Gastrocnemius medialis (tissue), 4 donors: ENCODE data around the gene PYROXD2.

ENCODE experiments used
- CTCF ChIP-seq, 5 experiments: fragments of 450-650 bp in 3 of 5; fragments of 200-600 bp in 2 of 5; sonication (generic) in 2 of 5; IDR thresholded peaks in 4 of 5; conservative IDR thresholded peaks in 1 of 5; 1 replicate in 4 of 5; 2 replicates in 1 of 5; pipeline ENCODE4 v1.5.1; 2016 to 2019; ENCODE audit warnings: antibody characterized with exemption in 5 of 5, mild to moderate bottlenecking in 3 of 5, moderate library complexity in 3 of 5
- POLR2A ChIP-seq, 2 donors: fragments of 450-650 bp; IDR thresholded peaks; one replicate each; pipeline ENCODE4 v1.6.1; 2017; ENCODE audit warnings: antibody characterized with exemption in 2 of 2, mild to moderate bottlenecking in 2 of 2, moderate library complexity in 2 of 2

- TF ChIP-seq CTCF (IDR thresholded peaks at IDR 0.05 in 4 of 5, conservative IDR thresholded peaks at IDR 0.05 in 1 of 5) = no peak
- TF ChIP-seq POLR2A (IDR thresholded peaks at IDR 0.05) = no peak
Observed at GRCh38 chr10:98429320-98430072, 14.5 kb upstream of the PYROXD2 start.
